ENCODE results near the gene LRPPRC. TPM values are rescaled to one million over a fixed set of nuclear protein-coding genes. Genes with fewer than 3 reads are reported as not detected.

Gene LRPPRC
- total RNA-seq, 4 donors from 2014 or later = 40.9 to 61.8 (median 49.5) TPM

- ATAC-seq = no peak
- no peak overlapping the region for H3K27ac ChIP-seq
- H3K4me1 ChIP-seq = peaks cover 0 to 9% (median 0%) of the 10 kb centered on the region in 3 donors
- H3K27me3 ChIP-seq = no peaks in the 10 kb centered on the region
- H3K9me3 ChIP-seq = no peaks in the 10 kb centered on the region
- 94% methylated on average over 5 of the region's 5 CpGs; no CpG with 5 or more reads in 1 of the 2 donors for WGBS, 2 donors (ENCODE audit: low coverage in 1 of 2)
- TF ChIP-seq POLR2AphosphoS5 (IDR thresholded peaks at IDR 0.05) (no peak), CTCF (IDR thresholded peaks at IDR 0.05) (no peak), EP300 (IDR thresholded peaks at IDR 0.05) (no peak), POLR2A (IDR thresholded peaks at IDR 0.05) (no peak)
- H3K36me3 ChIP-seq = no peaks in the 10 kb centered on the region
- no peak overlapping the region for H3K4me3 ChIP-seq
Observed at GRCh38 chr2:43846140-43846793, 149.5 kb downstream of the LRPPRC start.

GRCh38 chr2:43845181-43845580 is 150.6 kb downstream of the LRPPRC start:
- TF ChIP-seq CTCF (IDR thresholded peaks at IDR 0.05) (no peak), POLR2AphosphoS5 (IDR thresholded peaks at IDR 0.05) (no peak), EP300 (IDR thresholded peaks at IDR 0.05) (no peak), POLR2A (IDR thresholded peaks at IDR 0.05) (no peak)
- H3K4me3 ChIP-seq = no peak overlapping the region
- WGBS, 2 donors (ENCODE audit: low coverage in 1 of 2) = 63 to 71% methylated on average over 1 of the region's 1 CpG

GRCh38 chr2:43842866-43843226 is 152.9 kb downstream of the LRPPRC start:
- Histone ChIP-seq H3K27ac (no peak overlapping the region), H3K36me3 (no peaks in the 10 kb centered on the region), H3K4me3 (no peak overlapping the region), H3K9me3 (no peaks in the 10 kb centered on the region), H3K4me1 (no peaks in the 10 kb centered on the region), H3K27me3 (no peaks in the 10 kb centered on the region)
- ATAC-seq = no peak
- TF ChIP-seq CTCF (IDR thresholded peaks at IDR 0.05) (no peak), POLR2AphosphoS5 (IDR thresholded peaks at IDR 0.05) (no peak), EP300 (IDR thresholded peaks at IDR 0.05) (no peak), POLR2A (IDR thresholded peaks at IDR 0.05) (no peak)
- WGBS, 2 donors (ENCODE audit: low coverage in 1 of 2) = 67 to 77% methylated on average over 9 of the region's 9 CpGs

More at GRCh38 chr2:43845181-43845580, 150.6 kb downstream of the LRPPRC start:
- Histone ChIP-seq H3K27ac (no peak overlapping the region), H3K4me1 (no peaks in the 10 kb centered on the region), H3K27me3 (no peaks in the 10 kb centered on the region), H3K9me3 (no peaks in the 10 kb centered on the region), H3K36me3 (no peaks in the 10 kb centered on the region)
- ATAC-seq = no peak

- Histone ChIP-seq H3K27me3 (no peaks in the 10 kb centered on the region), H3K27ac (no peak overlapping the region), H3K4me3 (no peak overlapping the region), H3K4me1 (no peaks in the 10 kb centered on the region), H3K9me3 (no peaks in the 10 kb centered on the region), H3K36me3 (no peaks in the 10 kb centered on the region)
- no peak for ATAC-seq
- TF ChIP-seq CTCF (IDR thresholded peaks at IDR 0.05) (no peak), POLR2A (IDR thresholded peaks at IDR 0.05) (no peak), EP300 (IDR thresholded peaks at IDR 0.05) (no peak), POLR2AphosphoS5 (IDR thresholded peaks at IDR 0.05) (no peak)
- 90 to 94% methylated on average over 9 to 13 of the region's 14 CpGs for WGBS, 2 donors (ENCODE audit: low coverage in 1 of 2)
Observed at GRCh38 chr2:43841949-43842865, 153.6 kb downstream of the LRPPRC start.
